H1 (cell line): ENCODE measurements around the gene DAAM1. TPM values are rescaled to one million over a fixed set of nuclear protein-coding genes. Genes with fewer than 3 reads are reported as not detected.

Source experiments
- CTCF ChIA-PET: fragments of 300-600 bp; sonication (Branson Sonifier 250); formaldehyde crosslinking; loops from one replicate; lab custom pipeline; 2021; ENCODE audit not compliant: partially characterized antibody; lab: Charles Lee
- POLR2A ChIA-PET: fragments of 300-600 bp; sonication (Branson Sonifier 250); formaldehyde crosslinking; loops from one replicate; lab custom pipeline; 2021; ENCODE audit warnings: inconsistent platforms; ENCODE audit not compliant: partially characterized antibody; lab: Charles Lee
- DNase-seq, 2 experiments: peaks; one replicate each; pipeline versions ENCODE4 v3.0.0 to v3.0.0-alpha.2; 2010 to 2022; ENCODE audit warnings: low spot score in 2 of 2, low read depth in 1 of 2, mixed read lengths in 1 of 2
- FAIRE-seq: peaks from 2 replicates; lab custom pipeline; 2011; peaks lifted over from hg19 to GRCh38; lab: Jason Lieb, UNC
- H2AFZ ChIP-seq: 2 replicates; pipeline ENCODE4 v1.8.1; 2012; ENCODE audit warnings: low read length, inconsistent platforms
- H2AK5ac ChIP-seq: 2 replicates; pipeline ENCODE4 v1.6.1; 2013; ENCODE audit warnings: low read depth, low read length
- H2BK120ac ChIP-seq: replicated peaks from 2 replicates; pipeline ENCODE3; 2013; ENCODE audit warnings: low read depth, low read length, inconsistent platforms
- H2BK12ac ChIP-seq: 2 replicates; pipeline ENCODE4 v1.6.1; 2013; ENCODE audit warnings: low read depth, low read length
- H2BK15ac ChIP-seq: 2 replicates; pipeline ENCODE4 v1.6.1; 2013; ENCODE audit warnings: low read length
- H2BK20ac ChIP-seq: 2 replicates; pipeline ENCODE4 v1.6.1; 2013; ENCODE audit warnings: low read length
- H2BK5ac ChIP-seq: 2 replicates; pipeline ENCODE4 v1.6.1; 2013; ENCODE audit warnings: low read depth, low read length
- H3K14ac ChIP-seq: 2 replicates; pipeline ENCODE4 v1.6.1; 2013; ENCODE audit warnings: inconsistent platforms; ENCODE audit not compliant: insufficient read length
- H3K18ac ChIP-seq: 2 replicates; pipeline ENCODE4 v1.6.1; 2013; ENCODE audit warnings: low read length; ENCODE audit errors: extremely low read depth
- H3K23ac ChIP-seq: 2 replicates; pipeline ENCODE4 v1.6.1; 2013; ENCODE audit warnings: inconsistent platforms; ENCODE audit not compliant: insufficient read length
- H3K23me2 ChIP-seq: 2 replicates; pipeline ENCODE4 v1.6.1; 2013; ENCODE audit warnings: low read depth, low read length
- H3K27ac ChIP-seq: 2 replicates; pipeline ENCODE4 v1.6.1; 2011; ENCODE audit warnings: low read depth, low read length, inconsistent platforms
- H3K27me3 ChIP-seq, 4 experiments: replicated peaks in 1 of 4; 1 replicate in 1 of 4; 2 replicates in 3 of 4; pipeline versions ENCODE4 v1.6.1 to v1.8.1; 2011 to 2013; ENCODE audit warnings: low read length in 3 of 4, mild to moderate bottlenecking in 3 of 4, inconsistent platforms in 2 of 4, mixed read lengths in 2 of 4, moderate library complexity in 1 of 4; ENCODE audit not compliant: control insufficient read depth in 3 of 4, insufficient read depth in 3 of 4; ENCODE audit errors: extremely low read depth in 1 of 4
- H3K36me3 ChIP-seq, 4 experiments: 2 replicates each; pipeline versions ENCODE4 v1.6.1 to v1.8.1; 2011 to 2013; ENCODE audit warnings: mild to moderate bottlenecking in 4 of 4, low read length in 3 of 4, moderate library complexity in 2 of 4, control low read depth in 1 of 4, inconsistent platforms in 1 of 4; ENCODE audit not compliant: insufficient read depth in 4 of 4, control insufficient read depth in 2 of 4
- H3K4ac ChIP-seq: replicated peaks from 2 replicates; pipeline ENCODE3; 2013; ENCODE audit warnings: low read length, low read depth, mixed read lengths, inconsistent platforms; ENCODE audit not compliant: insufficient read length
- H3K4me1 ChIP-seq, 4 experiments: replicated peaks in 1 of 4; 1 replicate in 1 of 4; 2 replicates in 3 of 4; pipeline versions ENCODE4 v1.6.1 to v1.8.1; 2011 to 2013; ENCODE audit warnings: low read length in 3 of 4, inconsistent platforms in 2 of 4, mixed read lengths in 1 of 4; ENCODE audit not compliant: insufficient read depth in 4 of 4, control insufficient read depth in 3 of 4
- H3K4me2 ChIP-seq, 2 experiments: 2 replicates each; pipeline versions ENCODE4 v1.6.1 to v1.8.1; 2011 to 2013; ENCODE audit warnings: low read depth in 2 of 2, low read length in 2 of 2, control low read depth in 1 of 2, inconsistent platforms in 1 of 2, mild to moderate bottlenecking in 1 of 2; ENCODE audit not compliant: insufficient read depth in 1 of 2
- H3K4me3 ChIP-seq, 4 experiments: fragments of 200-600, 300-600 bp in 1 of 4; sonication (generic), shearing (Covaris generic), sonication (Bioruptor Twin) in 1 of 4; 2 replicates each; pipeline versions ENCODE4 v1.5.1 to v1.8.1; 2011 to 2016; ENCODE audit warnings: low read length in 4 of 4, low read depth in 3 of 4, control low read depth in 2 of 4, inconsistent platforms in 2 of 4, mild to moderate bottlenecking in 2 of 4, mixed read lengths in 1 of 4, moderate library complexity in 1 of 4; ENCODE audit not compliant: insufficient read depth in 2 of 4; ENCODE audit errors: extremely low read depth in 1 of 4
- H3K56ac ChIP-seq: replicated peaks from 2 replicates; pipeline ENCODE3; 2013; ENCODE audit warnings: low read depth, mild to moderate bottlenecking, mixed read lengths, low read length, inconsistent platforms; ENCODE audit not compliant: insufficient read length
- H3K79me1 ChIP-seq: 2 replicates; pipeline ENCODE4 v1.6.1; 2013; ENCODE audit warnings: low read depth, low read length, control low read depth
- H3K79me2 ChIP-seq, 2 experiments: 2 replicates each; pipeline versions ENCODE4 v1.6.1 to v1.8.1; 2012 to 2013; ENCODE audit warnings: low read length in 2 of 2, mild to moderate bottlenecking in 2 of 2, inconsistent platforms in 1 of 2; ENCODE audit not compliant: insufficient read depth in 2 of 2, control insufficient read depth in 1 of 2
- H3K9ac ChIP-seq, 4 experiments: replicated peaks in 1 of 4; 1 replicate in 1 of 4; 2 replicates in 3 of 4; pipeline versions ENCODE4 v1.6.1 to v1.8.1; 2011 to 2013; ENCODE audit warnings: low read depth in 3 of 4, low read length in 3 of 4, control low read depth in 2 of 4, mild to moderate bottlenecking in 2 of 4, moderate library complexity in 2 of 4, inconsistent platforms in 1 of 4; ENCODE audit errors: extremely low read depth in 1 of 4
- H3K9me3 ChIP-seq, 2 experiments: 2 replicates each; pipeline versions ENCODE4 v1.6.1 to v1.8.1; 2012 to 2013; ENCODE audit warnings: mild to moderate bottlenecking in 2 of 2, moderate library complexity in 2 of 2, control low read depth in 1 of 2, inconsistent platforms in 1 of 2, low read depth in 1 of 2, low read length in 1 of 2, mixed read lengths in 1 of 2; ENCODE audit not compliant: insufficient read depth in 2 of 2
- H4K20me1 ChIP-seq, 2 experiments: replicated peaks in 1 of 2; 2 replicates each; pipeline versions ENCODE3 to v1.8.1; 2011 to 2013; ENCODE audit warnings: inconsistent platforms in 2 of 2, low read length in 2 of 2, mild to moderate bottlenecking in 1 of 2; ENCODE audit not compliant: insufficient read depth in 2 of 2, control insufficient read depth in 1 of 2
- H4K5ac ChIP-seq: 2 replicates; pipeline ENCODE4 v1.6.1; 2013; ENCODE audit warnings: low read length, low read depth, mixed read lengths, inconsistent platforms; ENCODE audit not compliant: insufficient read length
- H4K8ac ChIP-seq: 2 replicates; pipeline ENCODE4 v1.8.0; 2013; ENCODE audit warnings: mild to moderate bottlenecking, moderate library complexity, low read length, inconsistent platforms; ENCODE audit not compliant: insufficient read depth; ENCODE audit errors: extremely low read depth
- H4K91ac ChIP-seq: replicated peaks from 2 replicates; pipeline ENCODE3; 2013; ENCODE audit warnings: low read length, mixed read lengths, inconsistent platforms; ENCODE audit not compliant: insufficient read length
- CHD2 ChIP-seq: IDR thresholded peaks from 2 replicates; pipeline ENCODE4 v1.6.1; 2012; ENCODE audit warnings: low read length, improper control_type of control experiment
- GABPA ChIP-seq: IDR thresholded peaks from 2 replicates; pipeline ENCODE4 v1.6.1; 2011; ENCODE audit warnings: mild to moderate bottlenecking, low read length, moderate library complexity, borderline replicate concordance; ENCODE audit not compliant: insufficient read depth
- KDM4A ChIP-seq: IDR thresholded peaks from one replicate; pipeline ENCODE4 v1.7.1; 2012; ENCODE audit warnings: low read depth, mild to moderate bottlenecking, moderate library complexity, low read length, inconsistent platforms; ENCODE audit not compliant: severe bottlenecking
- MAFK ChIP-seq: IDR thresholded peaks from 2 replicates; pipeline ENCODE4 v1.6.1; 2012; ENCODE audit warnings: low read depth, mild to moderate bottlenecking, improper control_type of control experiment, low read length
- NANOG ChIP-seq: IDR thresholded peaks from 2 replicates; pipeline ENCODE4 v1.6.1; 2011; ENCODE audit warnings: low read length, low read depth, mild to moderate bottlenecking, inconsistent platforms; ENCODE audit not compliant: insufficient read depth, poor library complexity, severe bottlenecking
- POU5F1 ChIP-seq: IDR thresholded peaks from 2 replicates; pipeline ENCODE4 v1.6.1; 2011; ENCODE audit warnings: low read depth, mild to moderate bottlenecking, low read length, moderate library complexity
- TAF7 ChIP-seq: optimal IDR thresholded peaks from 2 replicates; pipeline ENCODE3; 2011; ENCODE audit warnings: low read depth, mild to moderate bottlenecking, inconsistent platforms, low read length, moderate library complexity, borderline replicate concordance
- WGBS, 2 experiments: shearing (Covaris generic) in 1 of 2; methylation state at CpG; one replicate each; pipeline versions ENCODE4 v1.1.6 to v1.1.7; 2013 to 2015; ENCODE audit warnings: low lambda C conversion rate in 2 of 2, mixed read lengths in 2 of 2, inconsistent platforms in 1 of 2, low coverage in 1 of 2, missing lambda C conversion rate in 1 of 2; ENCODE audit not compliant: insufficient replicate concordance in 2 of 2, insufficient coverage in 1 of 2, insufficient read length in 1 of 2; ENCODE audit errors: extremely low coverage in 1 of 2, missing lambda C conversion rate in 1 of 2; 5-methylcytosine and 5-hydroxymethylcytosine counted together
- polyA plus RNA-seq, 7 experiments: library from polyadenylated mRNA; depleted of rRNA in 3 of 7; stranded (reverse) in 5 of 7; unstranded in 2 of 7; fragments of >200 nt in 5 of 7; fragments of 200-250 nt in 2 of 7; gene quantifications; 1 replicate in 5 of 7; 2 replicates in 1 of 7; 4 replicates in 1 of 7; pipeline versions ENCODE4 v1.2.1 to v1.2.3, GENCODE V29; 2011 to 2013; ENCODE audit warnings: missing spikeins in 2 of 7, mixed read lengths in 2 of 7
- total RNA-seq: library from RNA; stranded (reverse); fragmentation: NEBNext Ultra II Directional; extraction: Animal tissue kit (Norgen Biotek cat#: 25700); gene quantifications from 2 replicates; pipeline ENCODE4 v1.2.1, GENCODE V29; 2021
- TF ChIP-seq, protein P1 (sequence below): IDR thresholded peaks from 2 replicates; pipeline ENCODE4 v1.6.1; 2012; ENCODE audit warnings: inconsistent platforms

DAAM1 gene
- total and polyA plus RNA-seq, 2 of the 8 experiments (the other 6 are each of a cell fraction or from before 2014, with no cell fraction given), result 5.0 to 44.9 TPM

DNA sequence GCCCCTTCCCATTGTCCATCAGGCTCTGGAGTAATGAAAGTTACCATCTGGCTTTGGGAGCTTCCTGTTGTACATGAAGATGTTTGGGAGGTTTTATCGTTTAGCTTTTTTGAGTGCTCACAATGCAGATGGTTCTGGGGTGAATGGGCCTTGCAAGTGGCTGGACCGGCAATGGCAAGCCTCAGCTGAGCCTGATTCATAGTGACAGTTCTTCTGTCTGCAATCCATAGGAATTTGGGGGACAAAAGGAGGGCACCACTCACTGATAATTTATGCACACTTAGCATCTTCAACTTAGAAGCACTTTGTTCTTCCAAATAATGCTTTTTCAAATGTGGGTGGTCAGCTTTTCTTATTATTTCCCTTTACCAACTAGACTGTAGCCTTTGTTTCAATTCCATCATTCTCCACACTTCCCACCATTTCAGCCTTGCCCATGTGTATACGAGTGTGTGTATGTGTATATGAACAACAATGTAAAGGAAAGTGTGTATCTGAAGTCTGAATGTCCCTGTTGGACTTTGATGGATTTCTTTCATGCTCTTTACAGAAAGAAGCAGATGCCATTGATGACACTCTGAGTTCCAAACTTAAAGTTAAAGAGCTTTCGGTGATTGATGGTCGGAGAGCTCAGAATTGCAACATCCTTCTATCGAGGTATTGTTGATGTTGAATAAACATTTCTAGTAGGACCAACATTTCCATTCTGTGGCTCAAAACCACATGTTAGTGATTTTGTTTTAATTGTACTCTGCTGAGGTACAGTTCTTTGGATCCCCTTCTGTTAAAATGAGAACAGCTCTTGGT lies 151.3 kb downstream of the DAAM1 start:
- Histone ChIP-seq H3K4me1 (peaks cover 0 to 11% (median 6%) of the 10 kb centered on the region in 4 experiments; a peak in 4 of 7 replicates), H3K79me1 (no peaks in the 10 kb centered on the region), H2AK5ac (no peak overlapping the region), H4K8ac (no peak overlapping the region), H3K23me2 (no peaks in the 10 kb centered on the region), H3K14ac (no peak overlapping the region), H3K4ac (no peak overlapping the region), H3K4me3 (no peak overlapping the region), H3K9ac (no peak overlapping the region), H3K79me2 (no peaks in the 10 kb centered on the region), H3K18ac (no peak overlapping the region), H3K23ac (no peak overlapping the region), H2BK12ac (no peak overlapping the region), H2BK120ac (no peak overlapping the region), H4K5ac (no peak overlapping the region), H4K20me1 (no peaks in the 10 kb centered on the region), H3K36me3 (no peaks in the 10 kb centered on the region), H2BK5ac (no peak overlapping the region), H2AFZ (no peak overlapping the region), H4K91ac (no peak overlapping the region), H3K9me3 (no peaks in the 10 kb centered on the region), H2BK15ac (no peak overlapping the region), H2BK20ac (no peak overlapping the region), H3K27ac (no peak overlapping the region), H3K56ac (no peak overlapping the region), H3K4me2 (no peak overlapping the region), H3K27me3 (no peaks in the 10 kb centered on the region)
- ChIA-PET POLR2A (interaction anchor here (1.5 kb wide), 1 partner anchor 10 kb away, joined by 3 read pairs; no protein-coding TSS in a partner anchor), CTCF (interaction anchor here (1.0 to 2.8 kb wide), 5 partner anchors 9 to 215 kb away, joined by 3 to 9 read pairs (median 4); no protein-coding TSS in a partner anchor)
- TF ChIP-seq TAF7 (no peak), MAFK (no peak), GABPA (no peak), NANOG (no peak), KDM4A (no peak), CHD2 (no peak), POU5F1 (no peak)
- TF ChIP-seq, protein P1, sequence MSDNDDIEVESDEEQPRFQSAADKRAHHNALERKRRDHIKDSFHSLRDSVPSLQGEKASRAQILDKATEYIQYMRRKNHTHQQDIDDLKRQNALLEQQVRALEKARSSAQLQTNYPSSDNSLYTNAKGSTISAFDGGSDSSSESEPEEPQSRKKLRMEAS, result no peak
- 91% methylated on average over 6 of the region's 6 CpGs; no CpG with 5 or more reads in 1 of the 2 experiments for WGBS, 2 experiments
- FAIRE-seq, result no peak
- no peak for DNase-seq
